CD4-positive, alpha-beta T cell treated with Interleukin-21 for 1 hour (primary cell): Measurements from ENCODE around the gene CADPS2.
"Not testable (repeated sequence)": the region's sequence is repeated elsewhere in the genome, so short reads cannot be mapped to it uniquely, and the experiment has no call there.

Experiments used
- DNase-seq: peaks from one replicate; pipeline ENCODE4 v3.0.0-alpha.2; 2020

Gene CADPS2

DNA sequence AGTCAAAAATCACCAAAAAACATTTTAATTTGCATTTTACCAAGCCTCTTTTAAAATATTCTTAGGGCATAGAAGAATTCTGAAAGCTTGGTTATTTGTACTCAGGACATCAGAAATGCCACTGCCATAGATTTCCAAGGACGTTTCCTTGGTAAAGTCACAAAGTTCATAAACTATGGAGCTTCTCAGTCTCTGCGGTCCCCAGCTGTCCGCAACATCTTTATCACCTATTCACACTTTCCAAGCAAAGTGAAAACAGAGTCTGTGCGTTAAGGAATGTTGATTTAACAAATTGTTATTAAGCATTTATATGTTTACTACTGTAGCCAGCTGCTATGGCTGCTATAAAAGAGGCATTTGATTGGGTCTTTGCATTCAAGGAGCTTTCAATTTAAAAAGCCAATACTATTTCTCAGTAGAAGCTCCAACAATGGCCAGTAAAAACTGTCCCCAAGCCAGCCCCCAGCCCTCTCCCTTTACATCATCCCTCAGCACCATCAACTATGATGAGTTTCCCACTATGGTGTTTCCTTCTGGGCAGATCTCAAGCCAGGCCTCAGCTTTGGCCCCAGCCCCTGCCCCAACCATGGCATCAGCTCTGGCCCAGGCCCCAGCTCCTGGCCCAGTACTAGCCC, 36.8 kb downstream of the CADPS2 start:
- DNase-seq, result no peak

- DNase-seq, result no peak
Measured at GRCh38 chr7:122847871-122848473, 38.3 kb downstream of the CADPS2 start.

- DNase-seq, result no peak
Measured at GRCh38 chr7:122846591-122846990, 39.7 kb downstream of the CADPS2 start.

GRCh38 chr7:122845286-122845685, 41.0 kb downstream of the CADPS2 start:
- no peak for DNase-seq

DNA sequence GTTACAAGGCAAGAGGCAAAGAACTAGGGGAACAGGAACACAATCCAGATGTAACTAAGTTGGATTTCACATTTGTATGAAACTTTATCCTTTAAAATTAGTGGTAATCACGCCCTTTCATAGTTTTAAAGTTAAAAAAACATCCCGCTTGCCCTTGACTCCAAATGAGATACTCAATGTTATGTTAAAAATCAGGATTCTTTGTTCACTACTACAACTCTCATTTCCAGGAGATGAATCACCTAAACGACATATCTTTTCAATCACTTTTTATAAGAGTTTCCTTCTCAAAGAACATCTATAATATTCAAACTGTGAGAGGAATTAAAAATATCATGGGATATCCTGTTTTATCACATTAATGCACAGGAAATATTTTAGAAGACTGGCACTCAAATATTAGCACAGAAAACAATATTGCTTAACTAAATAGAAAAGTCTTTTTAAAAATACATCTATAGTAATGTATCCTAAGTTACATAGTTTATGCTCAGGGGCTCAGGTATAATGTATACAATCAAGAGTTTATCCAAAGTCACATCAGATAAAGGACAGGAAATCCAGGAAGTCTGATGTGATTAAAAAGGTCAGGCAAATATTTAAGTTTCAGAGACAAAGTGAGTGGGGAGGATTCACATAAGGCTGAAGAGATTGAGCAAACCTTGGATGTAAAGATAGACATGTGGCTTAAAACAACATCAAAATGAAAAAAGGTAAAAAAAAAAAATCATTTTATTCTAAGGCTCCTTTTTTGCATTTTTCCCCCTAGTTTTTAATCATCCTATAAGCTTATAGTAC, 41.9 kb downstream of the CADPS2 start:
- DNase-seq, result no peak

DNA sequence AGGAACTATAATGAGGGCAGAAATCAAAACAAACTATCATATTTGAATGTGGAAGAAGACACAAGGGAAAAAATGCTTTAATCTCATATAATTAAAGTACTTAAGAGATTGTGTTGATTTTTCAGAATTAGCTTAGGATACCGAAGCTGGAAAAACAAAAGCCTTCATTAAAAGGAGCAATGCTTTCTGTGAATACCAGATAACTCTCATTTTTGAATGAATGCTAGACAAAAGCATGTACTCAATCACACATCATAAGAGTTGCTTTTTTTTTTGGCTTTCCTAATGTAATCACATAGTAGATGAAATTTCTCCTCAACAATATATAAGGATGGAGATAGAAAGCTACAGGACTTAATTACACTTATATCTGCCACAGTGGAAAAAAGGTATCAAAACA, 43.3 kb downstream of the CADPS2 start:
- DNase-seq, result no peak

GRCh38 chr7:122836286-122836685, 50.0 kb downstream of the CADPS2 start:
- not testable (repeated sequence) for DNase-seq

GRCh38 chr7:122834571-122834942, 51.7 kb downstream of the CADPS2 start:
- DNase-seq, result not testable (repeated sequence)

DNA sequence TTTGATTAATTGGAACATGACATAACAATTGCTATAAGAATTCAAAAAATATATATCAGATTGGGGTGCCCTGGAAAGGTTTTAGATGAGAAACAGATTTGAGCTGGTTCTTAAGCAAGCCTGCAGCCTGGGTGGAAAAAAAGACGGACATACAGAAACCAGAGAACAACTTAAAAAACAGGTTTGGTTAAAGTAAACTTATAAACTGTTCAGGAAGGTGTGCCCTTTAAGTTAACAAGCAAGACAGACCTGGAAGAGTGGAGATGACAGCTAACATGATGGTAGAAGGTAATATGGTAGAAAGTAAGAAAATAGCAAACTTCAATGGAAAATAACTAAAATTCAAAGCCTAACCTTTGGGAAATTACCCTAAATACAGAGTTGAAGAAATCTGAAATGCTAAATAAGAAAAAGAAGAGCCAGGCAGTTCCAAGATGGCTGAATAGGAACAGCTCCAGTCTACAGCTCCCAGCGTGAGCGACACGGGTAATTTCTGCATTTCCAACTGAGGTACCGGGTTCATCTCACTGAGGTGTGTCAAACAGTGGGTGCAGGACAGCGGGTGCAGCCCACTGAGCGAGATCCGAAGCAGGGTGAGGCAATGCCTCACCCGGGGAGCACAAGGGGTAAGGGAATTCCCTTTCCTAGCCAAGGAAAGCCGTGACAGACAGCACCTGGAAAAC, 52.2 kb downstream of the CADPS2 start:
- DNase-seq, result no peak

- no peak for DNase-seq
Measured at GRCh38 chr7:122831436-122831835, 54.8 kb downstream of the CADPS2 start.

DNA sequence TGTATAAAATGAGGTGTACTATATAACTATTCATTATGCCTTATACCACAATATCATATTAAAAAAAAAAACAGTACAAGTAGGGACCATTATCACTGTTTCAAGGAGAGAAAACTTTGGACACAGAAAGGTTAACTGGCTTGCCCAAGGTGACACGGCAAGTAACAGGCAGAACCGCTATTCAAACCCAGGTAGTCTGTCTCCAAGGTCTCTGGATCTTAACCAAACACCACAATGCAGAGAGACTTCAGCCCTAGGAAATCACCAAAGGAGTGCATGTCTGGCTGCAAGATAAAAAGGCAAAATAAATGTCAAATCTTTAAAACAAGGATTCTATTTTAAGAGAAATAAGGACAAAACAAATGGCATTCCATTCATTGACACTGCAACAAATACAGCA, 56.3 kb downstream of the CADPS2 start:
- DNase-seq, result no peak

GRCh38 chr7:122827763-122828162, 58.5 kb downstream of the CADPS2 start:
- no peak for DNase-seq

GRCh38 chr7:122813845-122814244, 72.4 kb downstream of the CADPS2 start:
- DNase-seq, result no peak

- DNase-seq, result no peak
Measured at GRCh38 chr7:122803851-122804250, 82.4 kb downstream of the CADPS2 start.

DNA sequence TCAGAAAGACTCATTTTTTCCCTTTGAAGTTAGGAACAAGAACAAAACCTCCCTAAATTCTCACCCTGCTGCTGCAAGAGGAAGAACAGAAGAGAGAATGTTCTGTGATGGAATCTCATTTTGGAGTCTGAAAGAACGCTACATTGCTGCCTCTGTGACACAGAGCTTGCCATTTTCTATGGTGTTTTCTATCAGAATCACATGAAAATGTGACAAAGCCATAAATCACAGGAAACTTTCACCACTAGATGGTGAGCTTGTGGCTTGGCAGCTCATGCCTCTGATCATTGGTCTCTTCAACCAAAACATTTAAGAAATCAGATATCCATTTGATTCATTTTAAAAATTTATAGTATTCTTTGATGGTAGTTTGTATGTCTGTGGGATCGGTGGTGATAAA, 82.9 kb downstream of the CADPS2 start:
- no peak for DNase-seq

DNA sequence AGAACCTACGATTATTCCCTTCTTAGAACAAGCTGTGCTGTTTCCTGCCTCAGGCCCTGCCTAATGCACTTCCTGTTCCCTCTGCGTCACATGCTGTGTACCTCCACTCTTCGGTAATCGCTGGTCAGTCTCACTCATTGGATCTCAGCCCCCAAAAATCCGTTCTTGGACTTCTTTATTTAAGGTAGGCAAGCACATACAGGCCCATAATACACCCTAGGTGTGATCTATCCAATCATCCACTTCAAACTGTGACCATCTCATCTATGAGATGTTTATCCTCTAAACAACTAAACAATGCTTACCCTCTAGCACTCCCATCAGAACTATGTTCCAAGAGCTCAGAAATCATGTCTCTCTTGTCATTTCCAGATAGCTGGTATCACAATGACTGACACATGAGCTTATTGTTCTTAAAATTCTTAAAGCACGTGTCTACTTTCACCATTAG, 83.9 kb downstream of the CADPS2 start:
- DNase-seq, result no peak

DNA sequence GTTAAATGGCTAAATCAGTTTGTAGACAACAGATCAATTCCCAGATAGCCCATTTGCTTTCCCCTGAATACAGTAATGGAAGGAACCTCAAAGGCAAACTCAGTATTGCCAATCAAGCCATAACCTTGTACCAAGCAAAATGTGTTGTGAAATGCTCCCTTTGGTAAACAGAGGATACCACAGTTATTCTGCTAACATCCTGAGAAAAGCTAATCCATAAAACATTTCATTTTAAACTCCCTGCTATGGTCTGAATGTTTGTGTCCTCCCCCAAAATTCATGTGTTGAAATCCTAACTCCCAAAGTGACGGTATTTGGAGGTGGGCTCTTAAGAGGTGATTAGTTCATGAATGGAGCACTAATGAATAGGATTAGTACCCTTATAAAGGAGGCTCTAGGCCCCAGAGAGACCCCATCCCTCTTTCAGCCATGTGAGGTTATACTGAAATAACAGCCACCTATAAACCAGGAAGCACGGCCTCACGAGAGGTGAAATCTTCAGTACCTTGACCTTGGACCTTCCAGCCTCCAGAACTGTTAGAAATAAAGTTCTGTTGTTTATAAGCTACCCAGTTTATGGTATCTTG, 94.2 kb downstream of the CADPS2 start:
- no peak for DNase-seq

DNA sequence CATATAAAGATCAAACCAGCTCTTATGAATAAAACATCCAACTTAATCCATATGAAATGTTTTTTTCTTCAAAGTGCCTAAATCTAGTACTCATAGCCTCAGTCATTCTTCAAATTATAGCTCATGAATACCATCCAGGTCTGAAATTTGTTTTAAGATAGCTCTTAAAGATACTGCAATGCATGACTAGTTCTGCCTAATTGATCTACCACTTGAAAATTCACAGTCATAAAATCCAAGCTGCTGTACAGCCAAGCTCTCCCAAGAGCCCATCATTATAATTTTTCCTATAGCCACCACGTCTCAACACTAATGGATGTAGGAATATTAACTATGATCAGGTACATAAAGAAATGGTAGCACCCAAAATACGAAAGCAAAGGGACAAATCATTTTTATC, 95.7 kb downstream of the CADPS2 start:
- no peak for DNase-seq

DNA sequence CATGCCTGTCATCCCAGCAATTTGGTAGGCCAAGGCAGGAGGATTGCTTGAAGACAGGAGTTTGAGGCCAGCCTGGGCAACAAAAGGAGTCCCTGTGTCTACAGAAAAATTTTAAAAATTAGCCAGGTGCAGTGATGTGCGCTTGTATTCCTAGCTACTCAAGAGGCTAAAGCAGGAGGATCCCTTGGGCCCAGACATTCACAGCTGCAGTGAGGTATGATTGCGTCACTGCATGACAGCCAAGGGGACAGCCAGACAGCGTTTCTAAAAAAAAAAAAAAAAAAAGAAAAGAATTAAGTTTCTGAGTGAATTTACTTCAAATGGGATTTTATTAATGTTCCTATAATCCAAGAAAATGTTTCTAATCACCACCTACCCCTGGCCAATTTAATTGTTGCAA, 96.1 kb downstream of the CADPS2 start:
- DNase-seq, result no peak

GRCh38 chr7:122789156-122789555, 97.1 kb downstream of the CADPS2 start:
- DNase-seq, result no peak

DNA sequence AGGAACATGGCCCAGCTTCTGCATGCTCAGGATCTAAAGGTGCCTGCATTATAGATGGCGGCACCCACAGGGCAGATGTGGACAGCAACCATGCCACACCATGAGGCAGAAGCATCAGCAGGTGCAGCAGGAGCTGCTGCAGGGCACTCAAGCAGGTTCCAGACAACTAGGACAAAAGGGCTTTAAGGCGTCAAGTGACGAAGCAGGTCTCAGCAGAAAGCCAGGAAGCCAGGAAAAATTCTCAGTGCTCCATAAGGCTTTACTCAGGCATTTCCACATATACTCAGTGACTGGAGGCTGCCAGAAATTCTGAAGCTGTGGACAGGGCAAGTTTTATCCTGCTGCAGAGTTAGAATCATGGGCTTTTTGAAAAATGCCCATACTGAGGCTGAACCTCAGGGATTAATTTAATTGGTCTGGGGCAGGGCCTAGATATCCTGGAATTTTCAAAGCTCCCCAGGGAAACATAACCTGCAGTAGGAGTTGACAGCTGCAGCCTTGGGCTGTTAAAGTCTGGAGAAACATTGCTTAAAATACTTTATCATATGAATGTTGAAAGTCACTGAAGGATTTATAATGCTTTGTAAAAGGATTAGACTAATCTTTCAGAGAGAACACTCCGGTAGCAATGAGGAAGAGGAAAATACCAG, 115.4 kb downstream of the CADPS2 start:
- no peak for DNase-seq

- no peak for DNase-seq
Measured at GRCh38 chr7:122768827-122769226, 117.4 kb downstream of the CADPS2 start.

- DNase-seq, result no peak
Measured at GRCh38 chr7:122767339-122767738, 118.9 kb downstream of the CADPS2 start.
